ENCODE results near the gene OCIAD2. TPM values are rescaled to one million over a fixed set of nuclear protein-coding genes. Genes with fewer than 3 reads are reported as not detected.
A peak's percentile ranks its signal among the peaks of the same experiment; 100 is the strongest.

Gene OCIAD2, protein sequence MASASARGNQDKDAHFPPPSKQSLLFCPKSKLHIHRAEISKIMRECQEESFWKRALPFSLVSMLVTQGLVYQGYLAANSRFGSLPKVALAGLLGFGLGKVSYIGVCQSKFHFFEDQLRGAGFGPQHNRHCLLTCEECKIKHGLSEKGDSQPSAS
- total RNA-seq (2021; ENCODE audit: unreplicated experiment) (32.8 TPM), Bru-seq, nascent RNA (percentile 57 among the genes with signal in this experiment), BruChase-seq, experiment 1, labeled RNA remaining after a 2-hour chase (percentile 47 among the genes with signal in this experiment), BruChase-seq, experiment 2, labeled RNA remaining after a 6-hour chase (percentile 52 among the genes with signal in this experiment)
- polyA plus RNA-seq (2012; ENCODE audit: insufficient read length): 58.6 TPM
- long read RNA-seq, transcript OCIAD2-205 (7 exons, 1,163 nt): major isoform, 22 of 48 reads
- long read RNA-seq, partial matches to known transcripts: 12 of 48 reads
- long read RNA-seq, other reads (novel, unspliced or antisense): 7 of 48 reads

GRCh38 chr4:48906206-48907173 is at the start of gene OCIAD2:
OCIAD2 (minus strand) TSS chr4:48906774; CDS start chr4:48904549, 2,225 bp downstream.
- Histone ChIP-seq H3K4me3 (ENCODE audit: low read depth in 2 of 2, low read length in 2 of 2) (peak within 1 kb of the TSS; percentile 59 to 60), H3K4me1 (ENCODE audit: control insufficient read depth, insufficient read depth, low read length) (peaks cover 4% of the 10 kb centered on the region; the same call in 1 of the 2 replicates), H3K27me3 (ENCODE audit: control insufficient read depth, insufficient read depth, low read length) (no peaks in the 10 kb centered on the region), H3K36me3 (ENCODE audit: control insufficient read depth, insufficient read depth, low read length) (no peaks in the 10 kb centered on the region), H3K27ac (ENCODE audit: low read length) (0 out of 2 replicates have a peak within 1 kb of the TSS, but pooled peaks have one; percentile 54), H3K9me3 (ENCODE audit: control insufficient read depth, insufficient read depth, low read depth, low read length) (no peaks in the 10 kb centered on the region)
- ChIA-PET CTCF (interaction anchor here (0.6 kb wide), 1 partner anchor 25 kb away, joined by 3 read pairs; no protein-coding TSS in a partner anchor), POLR2A (no interaction called here)
- no TSS peak for BruUV-seq (replicated peaks)
- peak; percentile 87 for ATAC-seq
- TF ChIP-seq REST (IDR thresholded peaks at IDR 0.05; ENCODE audit: insufficient read depth in 1 of 2, low read depth in 2 of 2, low read length in 1 of 2): 0 out of 4 replicates have a peak, but pooled peaks of 1 of the 2 experiments have one; percentile 24
- TF ChIP-seq SIN3A (IDR thresholded peaks at IDR 0.05; ENCODE audit: borderline replicate concordance, insufficient read depth, low read depth, low read length): 0 out of 2 replicates have a peak, but pooled peaks have one; percentile 47
- no peak for TF ChIP-seq POLR2AphosphoS5 (IDR thresholded peaks at IDR 0.05; ENCODE audit: low read depth, low read length)
- no peak for TF ChIP-seq TCF7L2 (IDR thresholded peaks at IDR 0.05; ENCODE audit: low read depth, low read length)
- TF ChIP-seq, protein P1, sequence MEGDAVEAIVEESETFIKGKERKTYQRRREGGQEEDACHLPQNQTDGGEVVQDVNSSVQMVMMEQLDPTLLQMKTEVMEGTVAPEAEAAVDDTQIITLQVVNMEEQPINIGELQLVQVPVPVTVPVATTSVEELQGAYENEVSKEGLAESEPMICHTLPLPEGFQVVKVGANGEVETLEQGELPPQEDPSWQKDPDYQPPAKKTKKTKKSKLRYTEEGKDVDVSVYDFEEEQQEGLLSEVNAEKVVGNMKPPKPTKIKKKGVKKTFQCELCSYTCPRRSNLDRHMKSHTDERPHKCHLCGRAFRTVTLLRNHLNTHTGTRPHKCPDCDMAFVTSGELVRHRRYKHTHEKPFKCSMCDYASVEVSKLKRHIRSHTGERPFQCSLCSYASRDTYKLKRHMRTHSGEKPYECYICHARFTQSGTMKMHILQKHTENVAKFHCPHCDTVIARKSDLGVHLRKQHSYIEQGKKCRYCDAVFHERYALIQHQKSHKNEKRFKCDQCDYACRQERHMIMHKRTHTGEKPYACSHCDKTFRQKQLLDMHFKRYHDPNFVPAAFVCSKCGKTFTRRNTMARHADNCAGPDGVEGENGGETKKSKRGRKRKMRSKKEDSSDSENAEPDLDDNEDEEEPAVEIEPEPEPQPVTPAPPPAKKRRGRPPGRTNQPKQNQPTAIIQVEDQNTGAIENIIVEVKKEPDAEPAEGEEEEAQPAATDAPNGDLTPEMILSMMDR (IDR thresholded peaks at IDR 0.05): peak; percentile 49
- in situ Hi-C loops (cut with HindIII; ENCODE audit: low pct_unique_long_range_greater_than_20kb, low sequenced_read_pairs): no loop called here
- no peak for DNase-seq (ENCODE audit: low read depth, low spot score)
- intact Hi-C loops (cut with micrococcal nuclease; ENCODE audit: unreplicated experiment): no loop called here

GRCh38 chr4:48954314-48954713 is 47.7 kb upstream of the OCIAD2 start:
- BruUV-seq (replicated peaks): no TSS peak
- Histone ChIP-seq H3K27me3 (ENCODE audit: control insufficient read depth, insufficient read depth, low read length) (no peaks in the 10 kb centered on the region), H3K4me1 (ENCODE audit: control insufficient read depth, insufficient read depth, low read length) (no peaks in the 10 kb centered on the region), H3K36me3 (ENCODE audit: control insufficient read depth, insufficient read depth, low read length) (no peaks in the 10 kb centered on the region), H3K4me3 (ENCODE audit: low read depth in 2 of 2, low read length in 2 of 2) (no peak overlapping the region), H3K9me3 (ENCODE audit: control insufficient read depth, insufficient read depth, low read depth, low read length) (no peaks in the 10 kb centered on the region), H3K27ac (ENCODE audit: low read length) (no peak overlapping the region)
- ChIA-PET CTCF (no interaction called here), POLR2A (no interaction called here)
- DNase-seq (ENCODE audit: low read depth, low spot score): no peak
- TF ChIP-seq, protein P1 (IDR thresholded peaks at IDR 0.05): no peak
- TF ChIP-seq SIN3A (IDR thresholded peaks at IDR 0.05; ENCODE audit: borderline replicate concordance, insufficient read depth, low read depth, low read length): no peak
- no peak for ATAC-seq
- intact Hi-C loops (cut with micrococcal nuclease; ENCODE audit: unreplicated experiment) (no loop called here), in situ Hi-C loops (cut with HindIII; ENCODE audit: low pct_unique_long_range_greater_than_20kb, low sequenced_read_pairs) (no loop called here)

Data from Panc1 (cell line).